Thyroid gland (tissue), 4 donors: ENCODE data around the gene RNF167.

Source experiments
- CTCF ChIP-seq, 6 experiments: fragments of 200-600 bp in 3 of 6; fragments of 450-650 bp in 3 of 6; sonication (generic) in 3 of 6; IDR thresholded peaks; one replicate each; pipeline ENCODE4 v1.5.1; 2016 to 2019; ENCODE audit warnings: antibody characterized with exemption in 6 of 6, mild to moderate bottlenecking in 2 of 6, inconsistent platforms in 1 of 6, moderate library complexity in 1 of 6
- POLR2A ChIP-seq, 2 donors: fragments of 450-650 bp; IDR thresholded peaks; one replicate each; pipeline ENCODE4 v1.6.1; 2017; ENCODE audit warnings: antibody characterized with exemption in 2 of 2, mild to moderate bottlenecking in 2 of 2, moderate library complexity in 1 of 2

GRCh38 chr17:4944163-4944553 is 4.1 kb downstream of the RNF167 start:
- TF ChIP-seq CTCF (IDR thresholded peaks at IDR 0.05), result no peak
- no peak for TF ChIP-seq POLR2A (IDR thresholded peaks at IDR 0.05)
